ENCODE data around the gene RIMKLB. TPM values are rescaled to one million over a fixed set of nuclear protein-coding genes. Genes with fewer than 3 reads are reported as not detected.

The RIMKLB gene
- total and polyA plus RNA-seq, 10 of the 15 experiments (the other 5 are each of a cell fraction or from before 2014, with no cell fraction given) = 0.15 to 0.83 (median 0.46) TPM

- H4K20me1 ChIP-seq (ENCODE audit: control insufficient read depth, insufficient read depth) = no peaks in the 10 kb centered on the region
- no peaks in the 10 kb centered on the region for H3K4me1 ChIP-seq (ENCODE audit: control insufficient read depth, insufficient read depth, low read length)
- H3K36me3 ChIP-seq (ENCODE audit: control insufficient read depth in 2 of 2, insufficient read depth in 2 of 2, low read length in 1 of 2) = no peaks in the 10 kb centered on the region
- TF ChIP-seq POU2F2 (IDR thresholded peaks at IDR 0.05; ENCODE audit: borderline replicate concordance, low read depth, low read length) (no peak), ZNF592 (IDR thresholded peaks at IDR 0.05) (no peak)
- no peak overlapping the region for H3K9ac ChIP-seq (ENCODE audit: control insufficient read depth, insufficient read depth, low read length)
- FAIRE-seq (no peak), ATAC-seq (no peak), DNase-seq (ENCODE audit: low read depth, low spot score) (no peak)
- ChIA-PET RAD21 (ENCODE audit: unreplicated experiment) (no interaction called here), CTCF (interaction anchor here (0.6 kb wide), 1 partner anchor 10 kb away, joined by 3 read pairs; no protein-coding TSS in a partner anchor), SMC1A (ENCODE audit: uncharacterized antibody, unreplicated experiment) (interaction anchor here (0.6 to 1.2 kb wide), 4 partner anchors 17 to 348 kb away, joined by 3 to 4 read pairs (median 4); no protein-coding TSS in a partner anchor), POLR2A (no interaction called here)
- WGBS (ENCODE audit: insufficient coverage, insufficient replicate concordance, low lambda C conversion rate, missing lambda C conversion rate) = 92% methylated on average over 4 of the region's 4 CpGs
- intact Hi-C loops (cut with micrococcal nuclease; ENCODE audit: unreplicated experiment) = no loop called here
- BruUV-seq (replicated peaks) = no TSS peak
- H3K4me3 ChIP-seq = no peak overlapping the region
- H3K27ac ChIP-seq (ENCODE audit: control insufficient read depth, insufficient read depth) = no peak overlapping the region
- no peak overlapping the region for H2AFZ ChIP-seq (ENCODE audit: control insufficient read depth, low read depth, low read length)
- in situ Hi-C loops (cut with MboI) = no loop called here
- H3K4me2 ChIP-seq (ENCODE audit: control insufficient read depth, insufficient read depth) = no peak overlapping the region
- no peaks in the 10 kb centered on the region for H3K9me3 ChIP-seq (replicated peaks; ENCODE audit: control insufficient read depth, insufficient read depth, low read length)
- H3K79me2 ChIP-seq (ENCODE audit: control insufficient read depth, insufficient read depth, low read length) = no peaks in the 10 kb centered on the region
- H3K27me3 ChIP-seq (replicated peaks in 1 of 2; ENCODE audit: control insufficient read depth in 2 of 2, insufficient read depth in 2 of 2, low read length in 1 of 2) = peaks cover 1 to 12% of the 10 kb centered on the region in 2 experiments; a peak in 2 of 4 replicates
Observed at GRCh38 chr12:8702159-8702558, 4.4 kb downstream of the RIMKLB start.
